Activated CD4-positive, alpha-beta T cell treated with anti-CD3 and anti-CD28 coated beads, Interleukin-2, amount 10 ng/mL, durations not matched to agents 24 days and 14 days (primary cell): ENCODE measurements around the gene C10orf67. TPM values are rescaled to one million over a fixed set of nuclear protein-coding genes. Genes with fewer than 3 reads are reported as not detected.
A peak's percentile ranks its signal among the peaks of the same experiment; 100 is the strongest.
"Not testable (repeated sequence)": the region's sequence is repeated elsewhere in the genome, so short reads cannot be mapped to it uniquely, and the experiment has no call there.

Source experiments
- DNase-seq: peaks from one replicate; pipeline ENCODE4 v3.0.0; 2022
- H3K27ac Mint-ChIP-seq: one replicate; pipeline ENCODE4 v1.8.0; 2022; ENCODE audit warnings: mild to moderate bottlenecking, mixed read lengths
- H3K27me3 Mint-ChIP-seq: one replicate; pipeline ENCODE4 v1.8.0; 2022; ENCODE audit warnings: mixed read lengths
- H3K36me3 Mint-ChIP-seq: one replicate; pipeline ENCODE4 v1.8.0; 2022; ENCODE audit warnings: low read depth, mild to moderate bottlenecking, mixed read lengths
- H3K4me1 Mint-ChIP-seq: one replicate; pipeline ENCODE4 v1.8.0; 2021; ENCODE audit warnings: mixed read lengths
- H3K4me3 Mint-ChIP-seq: one replicate; pipeline ENCODE4 v1.8.0; 2022; ENCODE audit warnings: mild to moderate bottlenecking, moderate library complexity, mixed read lengths
- H3K9me3 Mint-ChIP-seq: one replicate; pipeline ENCODE4 v1.8.0; 2021; ENCODE audit warnings: mixed read lengths
- intact Hi-C: fragments of 100-400 bp; cut with micrococcal nuclease; formaldehyde crosslinking; loops from one replicate; pipeline ENCODE4 v1.15.1; 2023
- total RNA-seq: library from RNA; stranded (reverse); gene quantifications from 2 replicates; pipeline ENCODE4 v1.2.3, GENCODE V29; 2022

The C10orf67 gene
- total RNA-seq, 1 donor from 2014 or later: 0.16 TPM

GRCh38 chr10:23370106-23370505 is 25.5 kb upstream of the C10orf67 start:
- no peak overlapping the region for H3K27ac Mint-ChIP-seq
- intact Hi-C loops: no loop called here

GRCh38 chr10:23368816-23369640 is 24.4 kb upstream of the C10orf67 start:
- peak overlapping the region; percentile 58 for H3K4me3 Mint-ChIP-seq
- no peaks in the 10 kb centered on the region for H3K27me3 Mint-ChIP-seq
- H3K36me3 Mint-ChIP-seq: no peaks in the 10 kb centered on the region
- H3K9me3 Mint-ChIP-seq: peaks cover 5% of the 10 kb centered on the region
- peak overlapping the region; percentile 81 for H3K27ac Mint-ChIP-seq
- H3K4me1 Mint-ChIP-seq: peaks cover 57% of the 10 kb centered on the region
- intact Hi-C loops: loop anchor here (10.0 kb wide), 4 partner anchors 934 to 1516 kb away; no protein-coding TSS in a partner anchor
- peak; percentile 84 for DNase-seq

More at GRCh38 chr10:23370106-23370505, 25.5 kb upstream of the C10orf67 start:
- DNase-seq: no peak
- no peaks in the 10 kb centered on the region for H3K36me3 Mint-ChIP-seq
- no peaks in the 10 kb centered on the region for H3K27me3 Mint-ChIP-seq
- H3K4me3 Mint-ChIP-seq: no peak overlapping the region
- H3K4me1 Mint-ChIP-seq: peaks cover 50% of the 10 kb centered on the region
- peaks cover 5% of the 10 kb centered on the region for H3K9me3 Mint-ChIP-seq

- intact Hi-C loops: loop anchor here (10.0 kb wide), 4 partner anchors 933 to 1517 kb away; no protein-coding TSS in a partner anchor
- H3K27me3 Mint-ChIP-seq: no peaks in the 10 kb centered on the region
- peak overlapping the region; percentile 58 for H3K4me3 Mint-ChIP-seq
- no peaks in the 10 kb centered on the region for H3K36me3 Mint-ChIP-seq
- peaks cover 56% of the 10 kb centered on the region for H3K4me1 Mint-ChIP-seq
- H3K9me3 Mint-ChIP-seq: no peaks in the 10 kb centered on the region
- DNase-seq: no peak
- peak overlapping the region; percentile 81 for H3K27ac Mint-ChIP-seq
Observed at GRCh38 chr10:23367896-23368595, 23.4 kb upstream of the C10orf67 start.

- intact Hi-C loops: loop anchor here (2.0 to 10.0 kb wide), 5 partner anchors 83 to 1519 kb away; no protein-coding TSS in a partner anchor
- Mint-ChIP-seq H3K4me3 (peak overlapping the region; percentile 7), H3K4me1 (peaks cover 70% of the 10 kb centered on the region), H3K27ac (peak overlapping the region; percentile 60)
- H3K9me3 Mint-ChIP-seq, H3K36me3 Mint-ChIP-seq, H3K27me3 Mint-ChIP-seq: not testable (repeated sequence)
- DNase-seq: peak; percentile 72
Observed at GRCh38 chr10:23365417-23366030, 20.9 kb upstream of the C10orf67 start.

GRCh38 chr10:23364378-23364777 is 19.8 kb upstream of the C10orf67 start:
- H3K4me1 Mint-ChIP-seq: peaks cover 61% of the 10 kb centered on the region
- H3K36me3 Mint-ChIP-seq: no peaks in the 10 kb centered on the region
- H3K9me3 Mint-ChIP-seq: peaks cover 4% of the 10 kb centered on the region
- peak overlapping the region; percentile 94 for H3K27ac Mint-ChIP-seq
- DNase-seq: peak; percentile 62
- H3K4me3 Mint-ChIP-seq: peak overlapping the region; percentile 72
- no peaks in the 10 kb centered on the region for H3K27me3 Mint-ChIP-seq
- intact Hi-C loops: loop anchor here (2.0 to 10.0 kb wide), 5 partner anchors 84 to 1520 kb away; no protein-coding TSS in a partner anchor

GRCh38 chr10:23363793-23364135 is 19.2 kb upstream of the C10orf67 start:
- Mint-ChIP-seq H3K4me1 (peaks cover 56% of the 10 kb centered on the region), H3K36me3 (no peaks in the 10 kb centered on the region), H3K27me3 (no peaks in the 10 kb centered on the region), H3K9me3 (peaks cover 4% of the 10 kb centered on the region), H3K4me3 (peak overlapping the region; percentile 72), H3K27ac (peak overlapping the region; percentile 94)
- intact Hi-C loops: loop anchor here (1.0 to 10.0 kb wide), 11 partner anchors 19 to 1653 kb away; partner anchors contain the start of genes C10orf67, ENKUR, OTUD1 and THNSL1
- DNase-seq: no peak

GRCh38 chr10:23362879-23363792 is 18.5 kb upstream of the C10orf67 start:
- intact Hi-C loops: loop anchor here (1.0 to 10.0 kb wide), 10 partner anchors 18 to 1654 kb away; partner anchors contain the start of genes C10orf67, ENKUR, OTUD1 and THNSL1
- H3K4me3 Mint-ChIP-seq: peak overlapping the region; percentile 72
- no peaks in the 10 kb centered on the region for H3K27me3 Mint-ChIP-seq
- peaks cover 50% of the 10 kb centered on the region for H3K4me1 Mint-ChIP-seq
- H3K9me3 Mint-ChIP-seq: peaks cover 4% of the 10 kb centered on the region
- H3K27ac Mint-ChIP-seq: peak overlapping the region; percentile 94
- DNase-seq: peak; percentile 87
- H3K36me3 Mint-ChIP-seq: no peaks in the 10 kb centered on the region

- peaks cover 45% of the 10 kb centered on the region for H3K4me1 Mint-ChIP-seq
- intact Hi-C loops: loop anchor here (2.0 to 10.0 kb wide), 7 partner anchors 17 to 1655 kb away; partner anchors contain the start of genes C10orf67, ENKUR, OTUD1 and THNSL1
- H3K27ac Mint-ChIP-seq: peak overlapping the region; percentile 3
- no peaks in the 10 kb centered on the region for H3K27me3 Mint-ChIP-seq
- DNase-seq: no peak
- peaks cover 4% of the 10 kb centered on the region for H3K9me3 Mint-ChIP-seq
- no peaks in the 10 kb centered on the region for H3K36me3 Mint-ChIP-seq
- H3K4me3 Mint-ChIP-seq: peak overlapping the region; percentile 39
Observed at GRCh38 chr10:23362069-23362830, 17.7 kb upstream of the C10orf67 start.

- H3K4me3 Mint-ChIP-seq: no peak overlapping the region
- no peaks in the 10 kb centered on the region for H3K36me3 Mint-ChIP-seq
- no peak overlapping the region for H3K27ac Mint-ChIP-seq
- peaks cover 4% of the 10 kb centered on the region for H3K9me3 Mint-ChIP-seq
- intact Hi-C loops: loop anchor here (2.0 to 10.0 kb wide), 7 partner anchors 17 to 1655 kb away; partner anchors contain the start of genes C10orf67, ENKUR, OTUD1 and THNSL1
- DNase-seq: no peak
- no peaks in the 10 kb centered on the region for H3K27me3 Mint-ChIP-seq
- peaks cover 42% of the 10 kb centered on the region for H3K4me1 Mint-ChIP-seq
Observed at GRCh38 chr10:23361665-23362064, 17.1 kb upstream of the C10orf67 start.

- Mint-ChIP-seq H3K27me3 (no peaks in the 10 kb centered on the region), H3K27ac (no peak overlapping the region), H3K4me3 (no peak overlapping the region), H3K36me3 (no peaks in the 10 kb centered on the region), H3K9me3 (peaks cover 4% of the 10 kb centered on the region), H3K4me1 (peaks cover 30% of the 10 kb centered on the region)
- intact Hi-C loops: loop anchor here (10.0 kb wide), 4 partner anchors 925 to 1525 kb away; no protein-coding TSS in a partner anchor
- no peak for DNase-seq
Observed at GRCh38 chr10:23359692-23360380, 15.2 kb upstream of the C10orf67 start.

- Mint-ChIP-seq H3K4me3 (no peak overlapping the region), H3K36me3 (no peaks in the 10 kb centered on the region), H3K9me3 (peaks cover 4% of the 10 kb centered on the region), H3K4me1 (peaks cover 16% of the 10 kb centered on the region), H3K27me3 (no peaks in the 10 kb centered on the region), H3K27ac (no peak overlapping the region)
- intact Hi-C loops: no loop called here
- DNase-seq: no peak
Observed at GRCh38 chr10:23358357-23358756, 13.8 kb upstream of the C10orf67 start.
